ENCODE results near the gene OR52N4. TPM values are rescaled to one million over a fixed set of nuclear protein-coding genes. Genes with fewer than 3 reads are reported as not detected.

The OR52N4 gene
- polyA plus RNA-seq, 1 of the 3 experiments (the other 2 are of a cell fraction): 0.10 TPM

Other genes with a start within 250 kb of the OR52N4 start
- not detected in 2 replicates for gene UBQLN3, start 244.3 kb upstream of the OR52N4 start, polyA plus RNA-seq (2012; rRNA removed)
- 0.03 and 0.10 TPM in 2 replicates for gene UBQLNL, start 237.5 kb upstream of the OR52N4 start, polyA plus RNA-seq (2012; rRNA removed)
- gene OR52H1, start 205.7 kb upstream of the OR52N4 start, polyA plus RNA-seq (2012; rRNA removed): not detected in 2 replicates
- not detected in 2 replicates for gene OR52B6, start 173.4 kb upstream of the OR52N4 start, polyA plus RNA-seq (2012; rRNA removed)
- gene TRIM6, start 157.6 kb upstream of the OR52N4 start, polyA plus RNA-seq (2012; rRNA removed): 0.46 and 0.94 TPM in 2 replicates
- gene TRIM34, start 129.2 kb upstream of the OR52N4 start, polyA plus RNA-seq (2012; rRNA removed): 3.2 and 4.6 TPM in 2 replicates
- gene TRIM5, start 69.2 kb upstream of the OR52N4 start, polyA plus RNA-seq (2012; rRNA removed): 22.9 and 29.4 TPM in 2 replicates
- 47.1 and 80.4 TPM in 2 replicates for gene TRIM22, start 64.5 kb upstream of the OR52N4 start, polyA plus RNA-seq (2012; rRNA removed)
- gene OR56B1, start 17.8 kb upstream of the OR52N4 start, polyA plus RNA-seq (2012; rRNA removed): not detected in 2 replicates
- not detected in 2 replicates for gene OR52N5, start 29.1 kb downstream of the OR52N4 start, polyA plus RNA-seq (2012; rRNA removed)
- gene OR52N1, start 37.0 kb downstream of the OR52N4 start, polyA plus RNA-seq (2012; rRNA removed): not detected in 2 replicates
- gene OR52N2, start 54.7 kb downstream of the OR52N4 start, polyA plus RNA-seq (2012; rRNA removed): not detected in 2 replicates
- gene OR52E6, start 87.7 kb downstream of the OR52N4 start, polyA plus RNA-seq (2012; rRNA removed): not detected in 2 replicates
- not detected in 2 replicates for gene OR52E8, start 103.4 kb downstream of the OR52N4 start, polyA plus RNA-seq (2012; rRNA removed)
- gene OR52E4, start 126.4 kb downstream of the OR52N4 start, polyA plus RNA-seq (2012; rRNA removed): not detected in 2 replicates
- gene OR52E5, start 139.0 kb downstream of the OR52N4 start, polyA plus RNA-seq (2012; rRNA removed): not detected in 2 replicates
- gene OR56A3, start 188.0 kb downstream of the OR52N4 start, polyA plus RNA-seq (2012; rRNA removed): not detected in 2 replicates
- gene OR56A5, start 214.3 kb downstream of the OR52N4 start, polyA plus RNA-seq (2012; rRNA removed): not detected in 2 replicates
- not detected in 2 replicates for gene OR52L1, start 232.7 kb downstream of the OR52N4 start, polyA plus RNA-seq (2012; rRNA removed)